ENCODE data around the gene KRT77.

- TF ChIP-seq CTCF (conservative IDR thresholded peaks at IDR 0.05; ENCODE audit: low read length) (no peak), EZH2phosphoT487 (IDR thresholded peaks at IDR 0.05; ENCODE audit: borderline replicate concordance, low read depth, low read length) (no peak)
Measured at GRCh38 chr12:52742822-52743457, 39.6 kb upstream of the KRT77 start.

All from OCI-LY7 (cell line).